DOHH2 (cell line): ENCODE results near the gene SLIT1.

Experiments
- H3F3A ChIP-seq: fragments of 200-600 bp; sonication (generic), shearing (Covaris generic); 2 replicates; pipeline ENCODE4 v1.6.0; 2016; ENCODE audit warnings: antibody characterized with exemption, mild to moderate bottlenecking; ENCODE audit not compliant: control insufficient read depth, insufficient read depth
- H3K27ac ChIP-seq: fragments of 200-600 bp; sonication (generic); 2 replicates; pipeline ENCODE4 v1.5.1; 2014; ENCODE audit warnings: low read depth, mild to moderate bottlenecking, low read length, moderate library complexity
- H3K27me3 ChIP-seq: fragments of 200-600 bp; sonication (generic); 2 replicates; pipeline ENCODE4 v1.6.1; 2014; ENCODE audit warnings: mild to moderate bottlenecking, low read length, mixed read lengths; ENCODE audit not compliant: control insufficient read depth
- H3K36me3 ChIP-seq: fragments of 200-600 bp; sonication (generic); 2 replicates; pipeline ENCODE4 v1.6.1; 2014; ENCODE audit warnings: mild to moderate bottlenecking, low read length, moderate library complexity, mixed read lengths; ENCODE audit not compliant: control insufficient read depth
- H3K4me1 ChIP-seq: fragments of 200-600 bp; sonication (generic); 2 replicates; pipeline ENCODE4 v1.6.1; 2014; ENCODE audit warnings: mild to moderate bottlenecking, low read length, mixed read lengths; ENCODE audit not compliant: control insufficient read depth
- H3K4me2 ChIP-seq: fragments of 200-600 bp; sonication (generic); 2 replicates; pipeline ENCODE4 v1.6.0; 2014; ENCODE audit warnings: mild to moderate bottlenecking, low read length, moderate library complexity
- H3K4me3 ChIP-seq: fragments of 200-600 bp; sonication (generic); 2 replicates; pipeline ENCODE4 v1.5.1; 2014; ENCODE audit warnings: mild to moderate bottlenecking, low read length, mixed read lengths
- H3K79me2 ChIP-seq: fragments of 200-600 bp; sonication (generic); 2 replicates; pipeline ENCODE4 v1.6.1; 2014; ENCODE audit warnings: mild to moderate bottlenecking, low read length, mixed read lengths; ENCODE audit not compliant: control insufficient read depth
- H3K9me2 ChIP-seq: fragments of 200-600 bp; sonication (generic); replicated peaks from 2 replicates; pipeline ENCODE4 v1.6.1; 2014; ENCODE audit warnings: mild to moderate bottlenecking, low read length, mixed read lengths; ENCODE audit not compliant: control insufficient read depth
- H3K9me3 ChIP-seq: fragments of 200-600 bp; sonication (generic); 2 replicates; pipeline ENCODE4 v1.6.1; 2014; ENCODE audit warnings: antibody characterized with exemption, low read length, mixed read lengths; ENCODE audit not compliant: control insufficient read depth, insufficient read depth
- H4K20me1 ChIP-seq: fragments of 200-600 bp; sonication (generic); 2 replicates; pipeline ENCODE4 v1.6.0; 2014; ENCODE audit warnings: low read depth, mild to moderate bottlenecking, antibody characterized with exemption, low read length, moderate library complexity; ENCODE audit not compliant: control insufficient read depth, insufficient read depth
- CTCF ChIP-seq: fragments of 200-600 bp; sonication (generic); IDR thresholded peaks from one replicate; pipeline ENCODE4 v1.5.1; 2014; ENCODE audit warnings: antibody characterized with exemption, mild to moderate bottlenecking, low read depth, low read length; ENCODE audit not compliant: poor library complexity, severe bottlenecking
- EZH2phosphoT487 ChIP-seq: fragments of 200-600 bp; sonication (generic); IDR thresholded peaks from 2 replicates; pipeline ENCODE4 v1.6.1; 2017; ENCODE audit warnings: borderline replicate concordance, mild to moderate bottlenecking, antibody characterized with exemption, low read length, moderate library complexity, mixed read lengths

SLIT1 gene

GRCh38 chr10:97053276-97053675 is 132.5 kb downstream of the SLIT1 start:
- Histone ChIP-seq H3K9me3 (peaks cover 3% of the 10 kb centered on the region; the same call in 1 of the 2 replicates), H3K9me2 (no peaks in the 10 kb centered on the region), H3K4me1 (peaks cover 8% of the 10 kb centered on the region), H3K4me2 (no peak overlapping the region), H3K4me3 (no peak overlapping the region), H3K36me3 (no peaks in the 10 kb centered on the region), H3K27me3 (no peaks in the 10 kb centered on the region), H3K27ac (no peak overlapping the region), H4K20me1 (no peaks in the 10 kb centered on the region), H3F3A (no peaks in the 10 kb centered on the region), H3K79me2 (no peaks in the 10 kb centered on the region)
- TF ChIP-seq CTCF (no peak), EZH2phosphoT487 (no peak)

- H3K36me3 ChIP-seq, result no peaks in the 10 kb centered on the region
- H3K4me3 ChIP-seq, result no peak overlapping the region
- no peaks in the 10 kb centered on the region for H3K9me2 ChIP-seq
- no peak overlapping the region for H3K27ac ChIP-seq
- no peak for TF ChIP-seq CTCF
- no peak for TF ChIP-seq EZH2phosphoT487
- H3K4me2 ChIP-seq, result no peak overlapping the region
- H3K4me1 ChIP-seq, result peaks cover 8% of the 10 kb centered on the region
- H3K9me3 ChIP-seq, result peaks cover 3% of the 10 kb centered on the region; the same call in 1 of the 2 replicates
- H3K79me2 ChIP-seq, result no peaks in the 10 kb centered on the region
- H3F3A ChIP-seq, result no peaks in the 10 kb centered on the region
- H3K27me3 ChIP-seq, result no peaks in the 10 kb centered on the region
- H4K20me1 ChIP-seq, result no peaks in the 10 kb centered on the region
These were observed 134.7 kb downstream of the SLIT1 start for GRCh38 chr10:97050956-97051496.

GRCh38 chr10:97050205-97050745 is 135.5 kb downstream of the SLIT1 start:
- no peak overlapping the region for H3K4me2 ChIP-seq
- no peak overlapping the region for H3K4me3 ChIP-seq
- H3K9me2 ChIP-seq, result no peaks in the 10 kb centered on the region
- no peaks in the 10 kb centered on the region for H3K36me3 ChIP-seq
- H4K20me1 ChIP-seq, result no peaks in the 10 kb centered on the region
- H3K27me3 ChIP-seq, result no peaks in the 10 kb centered on the region
- H3K9me3 ChIP-seq, result peaks cover 3% of the 10 kb centered on the region; the same call in 1 of the 2 replicates
- no peaks in the 10 kb centered on the region for H3F3A ChIP-seq
- H3K79me2 ChIP-seq, result no peaks in the 10 kb centered on the region
- H3K4me1 ChIP-seq, result peaks cover 8% of the 10 kb centered on the region
- TF ChIP-seq EZH2phosphoT487, result no peak
- TF ChIP-seq CTCF, result no peak
- no peak overlapping the region for H3K27ac ChIP-seq
